GM12878 (cell line): ENCODE results near the gene ABCA13. TPM values are rescaled to one million over a fixed set of nuclear protein-coding genes. Genes with fewer than 3 reads are reported as not detected.

Experiments
- ATAC-seq: fragments of 200-7000 bp; cut with Tn5 transposase; 3 replicates; pipeline ENCODE4 v1.9.1; 2020; ENCODE audit warnings: mild to moderate bottlenecking, moderate library complexity
- BruUV-seq: library from RNA; stranded (reverse); fragments of 400-500 nt; replicated peaks from 2 replicates; lab custom pipeline; 2021; lab: Mats Ljungman, UMichigan
- CTCF ChIA-PET: fragments of 300-600 bp; sonication (Branson Sonifier 250); formaldehyde crosslinking; extraction: SDS; loops from one replicate; lab custom pipeline; 2021; ENCODE audit warnings: inconsistent platforms; lab: Yijun Ruan, JAX
- POLR2A ChIA-PET: fragments of 350-600 bp; formaldehyde crosslinking; extraction: SDS; loops from one replicate; lab custom pipeline; 2021; ENCODE audit warnings: inconsistent platforms; lab: Charles Lee
- RAD21 ChIA-PET: fragments of 300-600 bp; sonication (Branson Sonifier 250); formaldehyde crosslinking; loops from one replicate; lab custom pipeline; 2023; ENCODE audit warnings: antibody characterized with exemption; ENCODE audit not compliant: unreplicated experiment; lab: Charles Lee
- SMC1A ChIA-PET: fragments of 300-600 bp; sonication (Branson Sonifier 250); formaldehyde crosslinking; loops from one replicate; lab custom pipeline; 2023; ENCODE audit not compliant: unreplicated experiment, uncharacterized antibody; lab: Charles Lee
- DNase-seq: peaks from one replicate; pipeline ENCODE4 v3.0.0-alpha.2; 2011; ENCODE audit warnings: low read depth, low spot score
- FAIRE-seq: peaks from 3 replicates; lab custom pipeline; 2011; peaks lifted over from hg19 to GRCh38; lab: Jason Lieb, UNC
- H2AFZ ChIP-seq: 2 replicates; pipeline ENCODE4 v1.6.0; 2011; ENCODE audit warnings: low read depth, low read length, control low read depth; ENCODE audit not compliant: control insufficient read depth
- H3K27ac ChIP-seq: 2 replicates; pipeline ENCODE4 v1.5.1; 2011; ENCODE audit warnings: control low read depth; ENCODE audit not compliant: control insufficient read depth, insufficient read depth
- H3K27me3 ChIP-seq, 2 experiments: replicated peaks in 1 of 2; 2 replicates each; pipeline versions ENCODE4 v1.6.0 to v1.6.1; 2011; ENCODE audit warnings: low read length in 1 of 2; ENCODE audit not compliant: control insufficient read depth in 2 of 2, insufficient read depth in 2 of 2
- H3K36me3 ChIP-seq, 2 experiments: 2 replicates each; pipeline ENCODE4 v1.5.1; 2011; ENCODE audit warnings: low read length in 1 of 2; ENCODE audit not compliant: control insufficient read depth in 2 of 2, insufficient read depth in 2 of 2
- H3K4me1 ChIP-seq: 2 replicates; pipeline ENCODE4 v1.6.1; 2011; ENCODE audit warnings: mild to moderate bottlenecking, low read length, moderate library complexity, mixed read lengths; ENCODE audit not compliant: control insufficient read depth, insufficient read depth
- H3K4me2 ChIP-seq: 2 replicates; pipeline ENCODE4 v1.6.0; 2011; ENCODE audit warnings: control low read depth; ENCODE audit not compliant: control insufficient read depth, insufficient read depth
- H3K4me3 ChIP-seq: fragments of 200-600 bp; sonication (generic); 2 replicates; pipeline ENCODE4 v1.5.1; 2016
- H3K79me2 ChIP-seq: 2 replicates; pipeline ENCODE4 v1.6.0; 2011; ENCODE audit warnings: low read length; ENCODE audit not compliant: control insufficient read depth, insufficient read depth
- H3K9ac ChIP-seq: 2 replicates; pipeline ENCODE4 v1.8.0; 2011; ENCODE audit warnings: low read length, control low read depth, mixed read lengths; ENCODE audit not compliant: control insufficient read depth, insufficient read depth
- H3K9me3 ChIP-seq: replicated peaks from 3 replicates; pipeline ENCODE4 v1.5.1; 2011; ENCODE audit warnings: mild to moderate bottlenecking, low read length; ENCODE audit not compliant: control insufficient read depth, insufficient read depth
- H4K20me1 ChIP-seq: 2 replicates; pipeline ENCODE4 v1.6.0; 2011; ENCODE audit not compliant: control insufficient read depth, insufficient read depth
- BCL11A ChIP-seq: IDR thresholded peaks from 2 replicates; pipeline ENCODE4 v1.6.1; 2011; ENCODE audit warnings: low read depth, low read length
- BHLHE40 ChIP-seq, 2 experiments: fragments of 450-650 bp in 1 of 2; IDR thresholded peaks; 2 replicates each; pipeline ENCODE4 v1.6.1; 2011 to 2017; ENCODE audit warnings: low read depth in 2 of 2, borderline replicate concordance in 1 of 2, improper control_type of control experiment in 1 of 2, low read length in 1 of 2, mild to moderate bottlenecking in 1 of 2
- BRCA1 ChIP-seq: IDR thresholded peaks from 2 replicates; pipeline ENCODE4 v1.6.1; 2011; ENCODE audit warnings: low read depth, low read length, improper control_type of control experiment
- E2F4 ChIP-seq: IDR thresholded peaks from 2 replicates; pipeline ENCODE4 v1.6.1; 2012; ENCODE audit warnings: low read depth, low read length, improper control_type of control experiment
- MXI1 ChIP-seq: fragments of 150-350 bp; IDR thresholded peaks from 2 replicates; pipeline ENCODE4 v1.6.1; 2011; ENCODE audit warnings: low read depth, mild to moderate bottlenecking, inconsistent platforms, low read length, improper control_type of control experiment
- PAX8 ChIP-seq: fragments of 450-650 bp; IDR thresholded peaks from 2 replicates; pipeline ENCODE4 v1.6.1; 2017; ENCODE audit warnings: mild to moderate bottlenecking, moderate library complexity
- PML ChIP-seq: IDR thresholded peaks from 2 replicates; pipeline ENCODE4 v1.6.1; 2012; ENCODE audit warnings: low read length, inconsistent platforms
- RUNX3 ChIP-seq: IDR thresholded peaks from 2 replicates; pipeline ENCODE4 v1.6.1; 2012; ENCODE audit warnings: low read length, inconsistent platforms
- SREBF1 ChIP-seq: IDR thresholded peaks from 2 replicates; pipeline ENCODE4 v1.6.1; 2012; ENCODE audit warnings: mild to moderate bottlenecking, low read length
- SUZ12 ChIP-seq: fragments of 200-600 bp; sonication (generic); IDR thresholded peaks from one replicate; pipeline ENCODE4 v1.6.1; 2018; ENCODE audit warnings: antibody characterized with exemption, mild to moderate bottlenecking; ENCODE audit not compliant: unreplicated experiment
- TAF1 ChIP-seq: IDR thresholded peaks from 2 replicates; pipeline ENCODE4 v1.6.1; 2011; ENCODE audit warnings: mild to moderate bottlenecking, low read depth, low read length, borderline replicate concordance
- ZNF592 ChIP-seq: fragments of 450-650 bp; IDR thresholded peaks from 2 replicates; pipeline ENCODE4 v1.6.1; 2017; ENCODE audit warnings: mild to moderate bottlenecking, moderate library complexity
- WGBS: methylation state at CpG from one replicate; pipeline ENCODE4 v1.1.6; 2016; ENCODE audit warnings: low lambda C conversion rate; ENCODE audit not compliant: insufficient replicate concordance, insufficient coverage; ENCODE audit errors: missing lambda C conversion rate; 5-methylcytosine and 5-hydroxymethylcytosine counted together
- in situ Hi-C: fragments of 300-500 bp; cut with MboI; formaldehyde crosslinking; loops from 9 replicates; pipeline ENCODE4 v1.14.3; 2018; ENCODE audit warnings: mixed read lengths
- intact Hi-C: fragments of 100-400 bp; cut with micrococcal nuclease; formaldehyde crosslinking; loops from one replicate; pipeline ENCODE4 v1.14.2; 2022; ENCODE audit not compliant: unreplicated experiment
- polyA plus RNA-seq, 11 experiments: library from polyadenylated mRNA; depleted of rRNA in 4 of 11; unstranded in 6 of 11; stranded (reverse) in 5 of 11; fragments of >200 nt; fragmentation: Nextera tagmentation in 4 of 11; fragmentation: Illumina TruSeq in 1 of 11; extraction: Ambion mirVana in 4 of 11; extraction: Trizol in 1 of 11; gene quantifications; 1 replicate in 1 of 11; 2 replicates in 10 of 11; pipeline versions ENCODE4 v1.2.1 to v1.2.3, GENCODE V29; 2011 to 2016; ENCODE audit warnings: inconsistent platforms in 2 of 11, missing spikeins in 2 of 11, low read depth in 1 of 11
- total RNA-seq, 4 experiments: library from RNA; depleted of rRNA in 3 of 4; stranded (reverse); fragments of >200 nt in 3 of 4; fragmentation: Illumina TruSeq in 1 of 4; extraction: Trizol in 1 of 4; gene quantifications; 2 replicates each; pipeline versions ENCODE4 v1.2.1 to v1.2.3, GENCODE V29; 2013 to 2021
- TF ChIP-seq, protein P1 (sequence below): fragments of 450-650 bp; IDR thresholded peaks from 2 replicates; pipeline ENCODE4 v1.6.1; 2017; ENCODE audit warnings: borderline replicate concordance
- TF ChIP-seq, protein P2 (sequence below): fragments of 450-650 bp; IDR thresholded peaks from 2 replicates; pipeline ENCODE4 v1.6.1; 2018; ENCODE audit warnings: borderline replicate concordance, mild to moderate bottlenecking; ENCODE audit not compliant: partially characterized antibody

Gene ABCA13
- total and polyA plus RNA-seq, 10 of the 15 experiments (the other 5 are each of a cell fraction or from before 2014, with no cell fraction given) = under 0.01 to 0.98 (median 0.04) TPM; not detected in 2

- Histone ChIP-seq H3K27ac (no peak overlapping the region), H3K9ac (no peak overlapping the region), H3K36me3 (no peaks in the 10 kb centered on the region), H3K27me3 (no peaks in the 10 kb centered on the region; a peak in 1 of 4 replicates), H4K20me1 (no peaks in the 10 kb centered on the region), H3K4me3 (no peak overlapping the region), H3K4me2 (no peak overlapping the region), H3K79me2 (no peaks in the 10 kb centered on the region), H3K4me1 (no peaks in the 10 kb centered on the region), H2AFZ (no peak overlapping the region), H3K9me3 (no peaks in the 10 kb centered on the region)
- 10% methylated on average over 3 of the region's 3 CpGs for WGBS
- intact Hi-C loops (no loop called here), in situ Hi-C loops (no loop called here)
- POLR2A ChIA-PET = no interaction called here
- SMC1A ChIA-PET = interaction anchor here (1.1 kb wide), 1 partner anchor 38 kb away, joined by 4 read pairs; no protein-coding TSS in a partner anchor
- no peak for TF ChIP-seq BCL11A
- no peak for TF ChIP-seq PAX8
- TF ChIP-seq E2F4 = no peak
- TF ChIP-seq SUZ12 = no peak
- TF ChIP-seq BHLHE40 (IDR thresholded peaks at IDR 0.05; ENCODE audit: borderline replicate concordance in 1 of 2, low read depth in 2 of 2, low read length in 1 of 2) = no peak
- no peak for TF ChIP-seq RUNX3
- TF ChIP-seq TAF1 = no peak
- TF ChIP-seq, protein P1, sequence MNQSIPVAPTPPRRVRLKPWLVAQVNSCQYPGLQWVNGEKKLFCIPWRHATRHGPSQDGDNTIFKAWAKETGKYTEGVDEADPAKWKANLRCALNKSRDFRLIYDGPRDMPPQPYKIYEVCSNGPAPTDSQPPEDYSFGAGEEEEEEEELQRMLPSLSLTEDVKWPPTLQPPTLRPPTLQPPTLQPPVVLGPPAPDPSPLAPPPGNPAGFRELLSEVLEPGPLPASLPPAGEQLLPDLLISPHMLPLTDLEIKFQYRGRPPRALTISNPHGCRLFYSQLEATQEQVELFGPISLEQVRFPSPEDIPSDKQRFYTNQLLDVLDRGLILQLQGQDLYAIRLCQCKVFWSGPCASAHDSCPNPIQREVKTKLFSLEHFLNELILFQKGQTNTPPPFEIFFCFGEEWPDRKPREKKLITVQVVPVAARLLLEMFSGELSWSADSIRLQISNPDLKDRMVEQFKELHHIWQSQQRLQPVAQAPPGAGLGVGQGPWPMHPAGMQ = no peak
- no peak for TF ChIP-seq BRCA1
- TF ChIP-seq ZNF592 = no peak
- no peak for TF ChIP-seq SREBF1
- TF ChIP-seq, protein P2, sequence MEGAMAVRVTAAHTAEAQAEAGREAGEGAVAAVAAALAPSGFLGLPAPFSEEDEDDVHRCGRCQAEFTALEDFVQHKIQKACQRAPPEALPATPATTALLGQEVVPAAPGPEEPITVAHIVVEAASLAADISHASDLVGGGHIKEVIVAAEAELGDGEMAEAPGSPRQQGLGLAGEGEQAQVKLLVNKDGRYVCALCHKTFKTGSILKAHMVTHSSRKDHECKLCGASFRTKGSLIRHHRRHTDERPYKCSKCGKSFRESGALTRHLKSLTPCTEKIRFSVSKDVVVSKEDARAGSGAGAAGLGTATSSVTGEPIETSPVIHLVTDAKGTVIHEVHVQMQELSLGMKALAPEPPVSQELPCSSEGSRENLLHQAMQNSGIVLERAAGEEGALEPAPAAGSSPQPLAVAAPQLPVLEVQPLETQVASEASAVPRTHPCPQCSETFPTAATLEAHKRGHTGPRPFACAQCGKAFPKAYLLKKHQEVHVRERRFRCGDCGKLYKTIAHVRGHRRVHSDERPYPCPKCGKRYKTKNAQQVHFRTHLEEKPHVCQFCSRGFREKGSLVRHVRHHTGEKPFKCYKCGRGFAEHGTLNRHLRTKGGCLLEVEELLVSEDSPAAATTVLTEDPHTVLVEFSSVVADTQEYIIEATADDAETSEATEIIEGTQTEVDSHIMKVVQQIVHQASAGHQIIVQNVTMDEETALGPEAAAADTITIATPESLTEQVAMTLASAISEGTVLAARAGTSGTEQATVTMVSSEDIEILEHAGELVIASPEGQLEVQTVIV = no peak
- TF ChIP-seq MXI1 = no peak
- TF ChIP-seq PML = no peak
- RAD21 ChIA-PET = interaction anchor here (1.2 kb wide), 1 partner anchor 8 kb away, joined by 3 read pairs; no protein-coding TSS in a partner anchor
- ATAC-seq = no peak
- no peak for DNase-seq
- no TSS peak for BruUV-seq
- FAIRE-seq = no peak
- CTCF ChIA-PET = interaction anchor here (0.6 to 1.3 kb wide), 3 partner anchors 8 to 11 kb away, joined by 3 to 7 read pairs (median 3); no protein-coding TSS in a partner anchor
Measured at GRCh38 chr7:48337781-48338180, 166.5 kb downstream of the ABCA13 start.
